ENCODE results near the gene ABHD12B. TPM values are rescaled to one million over a fixed set of nuclear protein-coding genes. Genes with fewer than 3 reads are reported as not detected.

ABHD12B gene
- total and polyA plus RNA-seq, 9 of the 15 experiments (the other 6 are each of a cell fraction or from before 2014, with no cell fraction given), result not detected

- TF ChIP-seq SRSF1 (IDR thresholded peaks at IDR 0.05; ENCODE audit: low read depth, low read length) (no peak), STAT5A (IDR thresholded peaks at IDR 0.05; ENCODE audit: borderline replicate concordance, low read length) (no peak)
Measured at GRCh38 chr14:50822501-50823042, 49.3 kb upstream of the ABHD12B start (continued).

GRCh38 chr14:50823051-50823761 lies 48.6 kb upstream of the ABHD12B start:
- no peaks in the 10 kb centered on the region for H3K9me1 ChIP-seq (ENCODE audit: control insufficient read depth, insufficient read depth, low read length)
- no peaks in the 10 kb centered on the region for H3K36me3 ChIP-seq (ENCODE audit: control insufficient read depth, insufficient read depth, low read length)
- H3K4me2 ChIP-seq (ENCODE audit: insufficient read depth, low read length), result no peak overlapping the region
- ChIA-PET CTCF (ENCODE audit: low intra/inter-chr PET ratio) (no interaction called here), POLR2A (no interaction called here)
- no peaks in the 10 kb centered on the region for H3K79me2 ChIP-seq (ENCODE audit: control insufficient read depth, insufficient read depth, low read length)
- ATAC-seq, result no peak
- no peaks in the 10 kb centered on the region for H4K20me1 ChIP-seq (replicated peaks; ENCODE audit: control insufficient read depth, insufficient read depth, low read length)
- in situ Hi-C loops (cut with MboI) (no loop called here), intact Hi-C loops (cut with micrococcal nuclease) (no loop called here)
- DNase-seq (ENCODE audit: extremely low read depth in 1 of 4, low spot score in 3 of 4), result no peak
- H3K4me3 ChIP-seq, result no peak overlapping the region
- BruUV-seq (replicated peaks), result no TSS peak
- no peak overlapping the region for H3K27ac ChIP-seq (ENCODE audit: extremely low read depth, low read depth, low read length)
- FAIRE-seq, result no peak
- H2AFZ ChIP-seq (ENCODE audit: low read depth, low read length), result no peak overlapping the region
- 38% methylated on average over 10 of the region's 11 CpGs for WGBS (ENCODE audit: insufficient coverage, low coverage, missing lambda C conversion rate)
- no peaks in the 10 kb centered on the region for H3K9me3 ChIP-seq (replicated peaks; ENCODE audit: control insufficient read depth, insufficient read depth, low read depth, low read length)
- H3K27me3 ChIP-seq (ENCODE audit: control insufficient read depth in 2 of 2, insufficient read depth in 2 of 2, low read length in 2 of 2), result peaks cover 0 to 8% of the 10 kb centered on the region in 2 experiments; a peak in 1 of 5 replicates
- no peaks in the 10 kb centered on the region; a peak in 3 of 5 replicates for H3K4me1 ChIP-seq (replicated peaks in 1 of 2; ENCODE audit: control insufficient read depth in 2 of 2, insufficient read depth in 2 of 2, low read length in 2 of 2)
- H3K9ac ChIP-seq (ENCODE audit: insufficient read depth in 1 of 2, low read depth in 2 of 2, low read length in 2 of 2), result no peak overlapping the region
- no peak for TF ChIP-seq CAMTA2 (CRISPR knock-in tag; conservative IDR thresholded peaks at IDR 0.05)
- TF ChIP-seq RUNX1 (IDR thresholded peaks at IDR 0.05; ENCODE audit: low read depth), result no peak
- no peak for TF ChIP-seq PBX2 (CRISPR knock-in tag; IDR thresholded peaks at IDR 0.05; ENCODE audit: low read depth)
- no peak for TF ChIP-seq PBX2 (tag; conservative IDR thresholded peaks at IDR 0.05; ENCODE audit: low read depth)
- TF ChIP-seq POLR3A (IDR thresholded peaks at IDR 0.05; ENCODE audit: borderline replicate concordance, extremely low read depth, insufficient read depth, insufficient read length), result no peak
- no peak for TF ChIP-seq IRF1 (CRISPR knock-in tag; IDR thresholded peaks at IDR 0.05; ENCODE audit: borderline replicate concordance)
- TF ChIP-seq ZNF589 (CRISPR knock-in tag; IDR thresholded peaks at IDR 0.05; ENCODE audit: low read depth), result no peak
- no peak for TF ChIP-seq ZNF449 (CRISPR knock-in tag; IDR thresholded peaks at IDR 0.05)
- no peak for TF ChIP-seq USF1 (CRISPR knock-in tag; IDR thresholded peaks at IDR 0.05)
- no peak for TF ChIP-seq NR4A1 (CRISPR knock-in tag; IDR thresholded peaks at IDR 0.05)
- TF ChIP-seq NR4A1 (tag; IDR thresholded peaks at IDR 0.05), result no peak
- TF ChIP-seq HES1 (IDR thresholded peaks at IDR 0.05; ENCODE audit: low read depth), result no peak
